Loucy (cell line): ENCODE results near the gene HSPG2.

Source experiments
- CTCF ChIP-seq: fragments of 200-600 bp; sonication (generic); conservative IDR thresholded peaks from 2 replicates; pipeline ENCODE4 v1.5.1; 2014; ENCODE audit warnings: mild to moderate bottlenecking, antibody characterized with exemption, low read length
- EZH2phosphoT487 ChIP-seq: fragments of 200-600 bp; IDR thresholded peaks from 2 replicates; pipeline ENCODE4 v1.6.1; 2018; ENCODE audit warnings: antibody characterized with exemption, mild to moderate bottlenecking, moderate library complexity, borderline replicate concordance

- no peak for TF ChIP-seq CTCF
- TF ChIP-seq EZH2phosphoT487: no peak
Measured at GRCh38 chr1:21836010-21836409, 101.1 kb downstream of the HSPG2 start.
